Endothelial cell of umbilical vein (primary cell): ENCODE measurements around the gene NDUFB7. TPM values are rescaled to one million over a fixed set of nuclear protein-coding genes. Genes with fewer than 3 reads are reported as not detected.
"Not testable (repeated sequence)": the region's sequence is repeated elsewhere in the genome, so short reads cannot be mapped to it uniquely, and the experiment has no call there.

Source experiments
- BruUV-seq: library from RNA; stranded (reverse); fragments of 400-500 nt; replicated peaks from 2 replicates; lab custom pipeline; 2021; lab: Mats Ljungman, UMichigan
- CTCF ChIA-PET: fragments of 300-600, 350-600 bp; sonication (Branson Sonifier 250); formaldehyde crosslinking; loops from one replicate; lab custom pipeline; 2021; ENCODE audit warnings: antibody characterized with exemption, inconsistent platforms; lab: Charles Lee
- POLR2A ChIA-PET: fragments of 300-600, 350-600 bp; sonication (Branson Sonifier 250); formaldehyde crosslinking; loops from one replicate; lab custom pipeline; 2021; ENCODE audit warnings: antibody characterized with exemption, inconsistent platforms; lab: Charles Lee
- DNase-seq: peaks from one replicate; pipeline ENCODE4 v3.0.0-alpha.2; 2011; ENCODE audit warnings: low read depth, low spot score
- FAIRE-seq: peaks from 2 replicates; lab custom pipeline; 2011; peaks lifted over from hg19 to GRCh38; lab: Jason Lieb, UNC
- H2AFZ ChIP-seq: 2 replicates; pipeline ENCODE4 v1.6.0; 2012; ENCODE audit warnings: low read depth, low read length, control low read depth, inconsistent platforms
- H3K27ac ChIP-seq: 2 replicates; pipeline ENCODE4 v1.5.1; 2011; ENCODE audit warnings: low read depth, mild to moderate bottlenecking, control low read depth, low read length, moderate library complexity; ENCODE audit not compliant: insufficient read depth
- H3K27me3 ChIP-seq, 2 experiments: 2 replicates each; pipeline versions ENCODE4 v1.6.0 to v1.6.1; 2011; ENCODE audit warnings: low read length in 2 of 2, mixed read lengths in 1 of 2; ENCODE audit not compliant: control insufficient read depth in 2 of 2, insufficient read depth in 2 of 2
- H3K36me3 ChIP-seq, 2 experiments: 2 replicates in 1 of 2; 3 replicates in 1 of 2; pipeline ENCODE4 v1.5.1; 2011; ENCODE audit warnings: low read length in 2 of 2, mild to moderate bottlenecking in 1 of 2, moderate library complexity in 1 of 2; ENCODE audit not compliant: control insufficient read depth in 2 of 2, insufficient read depth in 2 of 2; ENCODE audit errors: extremely low read depth in 1 of 2
- H3K4me1 ChIP-seq: 3 replicates; pipeline ENCODE4 v1.5.1; 2011; ENCODE audit warnings: mild to moderate bottlenecking, low read length; ENCODE audit not compliant: control insufficient read depth, insufficient read depth; ENCODE audit errors: extremely low read depth
- H3K4me2 ChIP-seq: 2 replicates; pipeline ENCODE4 v1.6.1; 2011; ENCODE audit warnings: low read length, control low read depth, mixed read lengths; ENCODE audit not compliant: insufficient read depth
- H3K4me3 ChIP-seq, 3 experiments: fragments of 200-600 bp in 1 of 3; sonication (generic), shearing (Covaris generic) in 1 of 3; replicated peaks in 1 of 3; 2 replicates each; pipeline ENCODE4 v1.5.1; 2011 to 2016; ENCODE audit warnings: control low read depth in 3 of 3, low read length in 3 of 3, mild to moderate bottlenecking in 2 of 3, inconsistent platforms in 1 of 3, low read depth in 1 of 3, moderate library complexity in 1 of 3; ENCODE audit not compliant: insufficient read depth in 1 of 3
- H3K79me2 ChIP-seq: 2 replicates; pipeline ENCODE4 v1.6.0; 2012; ENCODE audit warnings: low read length, inconsistent platforms; ENCODE audit not compliant: control insufficient read depth, insufficient read depth
- H3K9ac ChIP-seq: replicated peaks from 2 replicates; pipeline ENCODE3; 2011; ENCODE audit warnings: low read length, control low read depth; ENCODE audit not compliant: insufficient read depth; ENCODE audit errors: extremely low read depth
- H3K9me1 ChIP-seq: replicated peaks from 3 replicates; pipeline ENCODE4 v1.6.0; 2011; ENCODE audit warnings: mild to moderate bottlenecking, low read length; ENCODE audit not compliant: control insufficient read depth, insufficient read depth; ENCODE audit errors: extremely low read depth
- H3K9me3 ChIP-seq: replicated peaks from 2 replicates; pipeline ENCODE4 v1.5.1; 2012; ENCODE audit warnings: low read length, inconsistent platforms; ENCODE audit not compliant: control insufficient read depth, insufficient read depth
- H4K20me1 ChIP-seq: replicated peaks from 2 replicates; pipeline ENCODE3; 2011; ENCODE audit warnings: mild to moderate bottlenecking, low read length; ENCODE audit not compliant: control insufficient read depth, insufficient read depth; ENCODE audit errors: extremely low read depth
- EZH2 ChIP-seq: IDR thresholded peaks from 2 replicates; pipeline ENCODE4 v1.6.1; 2012; ENCODE audit warnings: borderline replicate concordance, low read depth, mild to moderate bottlenecking, moderate library complexity, low read length, inconsistent platforms; ENCODE audit not compliant: severe bottlenecking
- FOS ChIP-seq: IDR thresholded peaks from 2 replicates; pipeline ENCODE4 v1.6.1; 2011; ENCODE audit warnings: mild to moderate bottlenecking, low read length, moderate library complexity, borderline replicate concordance; ENCODE audit not compliant: insufficient read depth
- GATA2 ChIP-seq: IDR thresholded peaks from 2 replicates; pipeline ENCODE4 v1.7.0; 2011; ENCODE audit warnings: low read depth, mild to moderate bottlenecking, moderate library complexity, mixed read lengths, low read length; ENCODE audit not compliant: insufficient read length, insufficient read depth
- JUN ChIP-seq: IDR thresholded peaks from 2 replicates; pipeline ENCODE4 v1.6.1; 2011; ENCODE audit warnings: borderline replicate concordance, low read depth; ENCODE audit not compliant: insufficient read length, insufficient read depth
- MYC ChIP-seq: IDR thresholded peaks from one replicate; pipeline ENCODE4 v1.6.1; 2011; ENCODE audit warnings: mild to moderate bottlenecking, low read depth, low read length
- POLR2A ChIP-seq: IDR thresholded peaks from 2 replicates; pipeline ENCODE4 v1.6.1; 2012; ENCODE audit warnings: low read depth, mild to moderate bottlenecking, control low read depth, low read length
- POLR2AphosphoS5 ChIP-seq: IDR thresholded peaks from 2 replicates; pipeline ENCODE4 v1.6.1; 2012; ENCODE audit warnings: low read depth, mild to moderate bottlenecking, control low read depth, low read length, moderate library complexity; ENCODE audit not compliant: insufficient read depth
- dilution Hi-C: fragments of 300-500 bp; cut with MboI; formaldehyde crosslinking; loops from one replicate; pipeline ENCODE4 v1.15.0; 2019; ENCODE audit warnings: low sequenced_read_pairs; ENCODE audit not compliant: extremely low pct_ligation_motif_present
- intact Hi-C: fragments of 100-400 bp; cut with micrococcal nuclease; formaldehyde crosslinking; loops from one replicate; pipeline ENCODE4 v1.10.0; 2022
- polyA plus RNA-seq, 4 experiments: library from polyadenylated mRNA; depleted of rRNA in 3 of 4; stranded (reverse) in 3 of 4; unstranded in 1 of 4; fragments of >200 nt; gene quantifications; 2 replicates each; pipeline versions ENCODE4 v1.2.1 to v1.2.3, GENCODE V29; 2011 to 2012; ENCODE audit warnings: missing spikeins in 1 of 4
- total RNA-seq: library from RNA; stranded (reverse); gene quantifications from 2 replicates; pipeline ENCODE4 v1.2.3, GENCODE V29; 2021

Gene NDUFB7
- total and polyA plus RNA-seq, 2 donors (not counting 3 experiments of a cell fraction or from before 2014, with no cell fraction given): 177 to 655 TPM

DNA sequence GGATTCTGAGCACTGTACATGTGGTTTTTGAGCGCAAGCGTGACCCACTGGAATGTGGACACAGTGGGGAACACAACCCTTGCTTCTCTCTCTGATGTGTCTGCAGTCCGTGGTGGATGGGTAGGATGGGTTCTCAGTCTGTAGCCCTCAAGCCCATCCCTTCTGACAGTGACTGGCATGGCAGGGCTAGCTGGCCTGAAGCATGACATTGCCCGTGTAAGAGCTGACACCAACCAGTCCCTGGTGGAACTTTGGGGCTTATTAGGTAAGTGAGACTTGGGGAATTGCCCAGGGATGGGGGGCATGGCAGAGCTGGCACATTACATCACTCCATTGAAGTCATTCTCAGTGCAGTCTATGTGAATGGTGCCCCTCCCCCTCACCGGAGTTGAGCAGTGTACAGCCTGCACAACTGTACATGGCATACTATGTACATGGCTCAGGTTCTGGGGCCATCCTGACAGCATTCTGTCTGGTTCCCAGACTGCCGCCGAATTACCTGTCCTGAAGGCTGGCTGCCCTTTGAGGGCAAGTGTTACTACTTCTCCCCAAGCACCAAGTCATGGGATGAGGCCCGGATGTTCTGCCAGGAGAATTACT, 27.8 kb upstream of the NDUFB7 start:
- Histone ChIP-seq H3K9me3 (no peaks in the 10 kb centered on the region), H3K9ac (no peak overlapping the region), H3K27ac (no peak overlapping the region), H2AFZ (no peak overlapping the region), H4K20me1 (no peaks in the 10 kb centered on the region), H3K79me2 (no peaks in the 10 kb centered on the region), H3K4me3 (no peak overlapping the region), H3K27me3 (no peaks in the 10 kb centered on the region), H3K4me2 (no peak overlapping the region), H3K4me1 (no peaks in the 10 kb centered on the region), H3K36me3 (no peaks in the 10 kb centered on the region), H3K9me1 (no peaks in the 10 kb centered on the region)
- dilution Hi-C loops (no loop called here), intact Hi-C loops (no loop called here)
- BruUV-seq: no TSS peak
- ChIA-PET POLR2A (no interaction called here), CTCF (no interaction called here)
- no peak for DNase-seq
- TF ChIP-seq MYC (no peak), GATA2 (no peak)
- FAIRE-seq: no peak

DNA sequence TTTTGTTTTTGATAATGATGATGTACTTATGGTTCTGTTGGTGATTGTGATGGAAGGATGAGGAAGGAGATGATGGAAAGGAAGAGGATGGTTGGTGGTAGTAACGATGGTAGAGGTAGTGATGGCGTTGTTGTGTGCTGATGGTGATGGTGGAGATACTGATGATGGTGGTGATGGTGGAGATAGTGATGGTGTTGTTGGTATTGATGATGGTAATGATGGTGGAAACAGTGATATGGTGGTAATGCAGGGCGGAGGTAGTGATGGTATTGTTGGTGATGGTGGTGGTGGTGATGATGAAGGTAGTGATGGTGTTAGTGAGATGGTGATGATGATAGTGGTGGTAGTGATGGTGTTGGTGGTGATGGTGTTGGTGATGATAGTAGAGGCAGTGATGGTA, 23.7 kb upstream of the NDUFB7 start:
- H3K27me3 ChIP-seq: no peaks in the 10 kb centered on the region

DNA sequence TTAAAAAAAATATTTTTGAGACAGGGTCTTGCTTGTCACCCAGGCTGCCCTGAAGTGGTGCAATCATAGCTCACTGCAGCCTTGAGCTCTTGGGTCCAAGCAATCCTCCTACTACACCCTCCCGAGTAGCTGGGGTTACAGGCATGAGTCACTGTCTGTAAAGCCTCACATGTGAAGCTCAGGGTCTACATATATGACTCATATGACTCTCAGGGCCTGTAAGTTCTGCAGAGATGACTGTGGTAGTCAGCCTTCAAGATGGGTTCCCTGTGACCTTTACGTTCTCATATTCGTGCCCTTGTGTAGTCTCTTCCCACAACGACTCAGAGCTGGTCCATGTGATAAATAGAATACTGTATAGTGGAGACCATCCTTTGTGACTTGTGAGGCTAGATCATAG, 17.6 kb upstream of the NDUFB7 start:
- H3K79me2 ChIP-seq, H3K27ac ChIP-seq, H3K4me1 ChIP-seq, H4K20me1 ChIP-seq, H3K36me3 ChIP-seq, H3K4me2 ChIP-seq, H3K9me3 ChIP-seq, dilution Hi-C loops, FAIRE-seq, H3K4me3 ChIP-seq, POLR2A ChIA-PET, CTCF ChIA-PET, H2AFZ ChIP-seq, intact Hi-C loops, H3K27me3 ChIP-seq, H3K9ac ChIP-seq, BruUV-seq, H3K9me1 ChIP-seq, DNase-seq: not testable (repeated sequence)

More for the DNA sequence above, 23.7 kb upstream of the NDUFB7 start:
- Histone ChIP-seq H3K9me1 (no peaks in the 10 kb centered on the region), H3K27ac (no peak overlapping the region), H3K36me3 (no peaks in the 10 kb centered on the region), H3K79me2 (no peaks in the 10 kb centered on the region), H3K4me3 (no peak overlapping the region), H3K4me1 (no peaks in the 10 kb centered on the region), H3K4me2 (no peak overlapping the region), H2AFZ (no peak overlapping the region), H4K20me1 (no peaks in the 10 kb centered on the region), H3K9ac (no peak overlapping the region), H3K9me3 (no peaks in the 10 kb centered on the region)
- dilution Hi-C loops: no loop called here
- intact Hi-C loops: no loop called here
- DNase-seq: no peak
- FAIRE-seq: no peak
- CTCF ChIA-PET: no interaction called here
- POLR2A ChIA-PET: no interaction called here
- no TSS peak for BruUV-seq
- TF ChIP-seq POLR2AphosphoS5 (no peak), EZH2 (no peak), GATA2 (no peak), FOS (no peak), MYC (no peak), POLR2A (no peak), JUN (no peak)
